Measurements from ENCODE around the gene ESPNL. TPM values are rescaled to one million over a fixed set of nuclear protein-coding genes. Genes with fewer than 3 reads are reported as not detected.
A peak's percentile ranks its signal among the peaks of the same experiment; 100 is the strongest.

The ESPNL gene
- total and polyA plus RNA-seq, 9 of the 15 experiments (the other 6 are each of a cell fraction or from before 2014, with no cell fraction given) = 0.03 to 0.09 (median 0.05) TPM; not detected in 3

GRCh38 chr2:238132463-238133450 lies 32.6 kb downstream of the ESPNL start (continued):
- TF ChIP-seq ZNF655 (CRISPR knock-in tag; IDR thresholded peaks at IDR 0.05) = no peak

GRCh38 chr2:238133499-238134392 lies 33.6 kb downstream of the ESPNL start:
- Histone ChIP-seq H3K27ac (ENCODE audit: extremely low read depth, low read depth, low read length) (no peak overlapping the region), H2AFZ (ENCODE audit: low read depth, low read length) (no peak overlapping the region), H3K36me3 (ENCODE audit: control insufficient read depth, insufficient read depth, low read length) (no peaks in the 10 kb centered on the region), H3K4me1 (replicated peaks in 1 of 2; ENCODE audit: control insufficient read depth in 2 of 2, insufficient read depth in 2 of 2, low read length in 2 of 2) (peaks cover 3 to 48% of the 10 kb centered on the region in 2 experiments; a peak in 3 of 5 replicates), H3K79me2 (ENCODE audit: control insufficient read depth, insufficient read depth, low read length) (no peaks in the 10 kb centered on the region), H4K20me1 (replicated peaks; ENCODE audit: control insufficient read depth, insufficient read depth, low read length) (no peaks in the 10 kb centered on the region), H3K9ac (ENCODE audit: insufficient read depth in 1 of 2, low read depth in 2 of 2, low read length in 2 of 2) (no peak overlapping the region), H3K4me2 (ENCODE audit: insufficient read depth, low read length) (no peak overlapping the region), H3K27me3 (ENCODE audit: control insufficient read depth in 2 of 2, insufficient read depth in 2 of 2, low read length in 2 of 2) (peaks cover 5 to 49% of the 10 kb centered on the region in 2 experiments; a peak in 4 of 5 replicates), H3K9me3 (replicated peaks; ENCODE audit: control insufficient read depth, insufficient read depth, low read depth, low read length) (no peaks in the 10 kb centered on the region), H3K4me3 (no peak overlapping the region), H3K9me1 (ENCODE audit: control insufficient read depth, insufficient read depth, low read length) (no peaks in the 10 kb centered on the region)
- DNase-seq (ENCODE audit: extremely low read depth in 1 of 4, low spot score in 3 of 4) (no peak), FAIRE-seq (no peak), ATAC-seq (no peak; the same call in 2 of the 3 replicates)
- 16% methylated on average over 12 of the region's 14 CpGs for WGBS (ENCODE audit: insufficient coverage, low coverage, missing lambda C conversion rate)
- in situ Hi-C loops (cut with MboI) (no loop called here), intact Hi-C loops (cut with micrococcal nuclease) (loop anchor here (10.0 kb wide), 1 partner anchor 279 kb away; the partner anchor contains the start of gene RAMP1)
- no TSS peak for BruUV-seq (replicated peaks)
- no peak for TF ChIP-seq BACH1 (tag; IDR thresholded peaks at IDR 0.05)
- TF ChIP-seq THRB (CRISPR knock-in tag; conservative IDR thresholded peaks at IDR 0.05) = no peak
- TF ChIP-seq CTCF (IDR thresholded peaks at IDR 0.05 in 2 of 3, conservative IDR thresholded peaks at IDR 0.05 in 1 of 3; ENCODE audit: insufficient read depth in 2 of 3, low read depth in 1 of 3, low read length in 3 of 3) = 0 out of 6 replicates have a peak, but pooled peaks of 1 of the 3 experiments have one; percentile 11
- no peak for TF ChIP-seq ELK3 (CRISPR knock-in tag; IDR thresholded peaks at IDR 0.05)
- CTCF ChIA-PET (ENCODE audit: low intra/inter-chr PET ratio) = no interaction called here
- POLR2A ChIA-PET = interaction anchor here (0.7 kb wide), 1 partner anchor 13 kb away, joined by 3 read pairs; no protein-coding TSS in a partner anchor
